IMR-90 (cell line): ENCODE data around the gene UST. TPM values are rescaled to one million over a fixed set of nuclear protein-coding genes. Genes with fewer than 3 reads are reported as not detected.

Experiments used
- ATAC-seq: fragments of 200-7000 bp; cut with Tn5 transposase; 2 replicates; pipeline ENCODE4 v1.9.1; 2020; ENCODE audit warnings: low read depth, mild to moderate bottlenecking, moderate library complexity
- BruUV-seq: library from RNA; stranded (reverse); fragments of 400-500 nt; replicated peaks from 2 replicates; lab custom pipeline; 2021; lab: Mats Ljungman, UMichigan
- CTCF ChIA-PET: fragments of 300-600 bp; formaldehyde crosslinking; extraction: SDS; loops from one replicate; lab custom pipeline; 2021; ENCODE audit warnings: antibody characterized with exemption; lab: Yijun Ruan, JAX
- POLR2A ChIA-PET: fragments of 300-600 bp; sonication (Branson Sonifier 250); formaldehyde crosslinking; loops from one replicate; lab custom pipeline; 2022; ENCODE audit warnings: antibody characterized with exemption; ENCODE audit not compliant: unreplicated experiment; lab: Charles Lee
- DNase-seq: peaks from one replicate; pipeline ENCODE4 v3.0.0; 2013
- H2AFZ ChIP-seq: replicated peaks from 2 replicates; pipeline ENCODE3; 2013; ENCODE audit warnings: low read length, mild to moderate bottlenecking; ENCODE audit not compliant: poor library complexity
- H2AK5ac ChIP-seq: 2 replicates; pipeline ENCODE4 v1.6.1; 2013; ENCODE audit warnings: low read depth, low read length, inconsistent platforms
- H2AK9ac ChIP-seq: replicated peaks from 2 replicates; pipeline ENCODE3; 2013; ENCODE audit warnings: mild to moderate bottlenecking, low read depth, low read length, moderate library complexity; ENCODE audit not compliant: poor library complexity
- H2BK120ac ChIP-seq: 2 replicates; pipeline ENCODE4 v1.6.1; 2013; ENCODE audit warnings: low read depth, low read length, inconsistent platforms
- H2BK15ac ChIP-seq: 3 replicates; pipeline ENCODE4 v1.6.1; 2013; ENCODE audit warnings: low read depth, low read length, inconsistent platforms
- H2BK20ac ChIP-seq: 2 replicates; pipeline ENCODE4 v1.6.1; 2013; ENCODE audit warnings: low read depth, mild to moderate bottlenecking, inconsistent platforms, low read length, moderate library complexity
- H2BK5ac ChIP-seq: 2 replicates; pipeline ENCODE4 v1.6.1; 2013; ENCODE audit warnings: mild to moderate bottlenecking, low read depth, low read length, inconsistent platforms; ENCODE audit not compliant: poor library complexity, severe bottlenecking
- H3K14ac ChIP-seq: replicated peaks from 2 replicates; pipeline ENCODE4 v1.6.1; 2013; ENCODE audit warnings: low read depth, low read length, inconsistent platforms
- H3K18ac ChIP-seq: 2 replicates; pipeline ENCODE4 v1.6.1; 2013; ENCODE audit warnings: low read depth, low read length, control low read depth
- H3K23ac ChIP-seq: 2 replicates; pipeline ENCODE4 v1.6.1; 2013; ENCODE audit warnings: low read depth, low read length, inconsistent platforms
- H3K27ac ChIP-seq: 2 replicates; pipeline ENCODE4 v1.5.1; 2013; ENCODE audit warnings: mild to moderate bottlenecking, control low read depth, low read length; ENCODE audit not compliant: insufficient read depth
- H3K27me3 ChIP-seq: 2 replicates; pipeline ENCODE4 v1.6.1; 2013; ENCODE audit warnings: low read length; ENCODE audit not compliant: control insufficient read depth, insufficient read depth
- H3K36me3 ChIP-seq: 2 replicates; pipeline ENCODE4 v1.6.1; 2013; ENCODE audit warnings: low read length, mixed read lengths; ENCODE audit not compliant: control insufficient read depth, insufficient read depth
- H3K4ac ChIP-seq: 2 replicates; pipeline ENCODE4 v1.6.1; 2013; ENCODE audit warnings: low read depth, low read length, inconsistent platforms
- H3K4me1 ChIP-seq: 2 replicates; pipeline ENCODE4 v1.6.1; 2013; ENCODE audit warnings: low read length, mixed read lengths; ENCODE audit not compliant: control insufficient read depth, insufficient read depth
- H3K4me2 ChIP-seq: 2 replicates; pipeline ENCODE4 v1.6.1; 2013; ENCODE audit warnings: low read depth, mild to moderate bottlenecking, control low read depth, low read length, moderate library complexity
- H3K4me3 ChIP-seq: 2 replicates; pipeline ENCODE4 v1.5.1; 2013; ENCODE audit warnings: low read depth, mild to moderate bottlenecking, control low read depth, low read length, moderate library complexity; ENCODE audit not compliant: insufficient read depth
- H3K56ac ChIP-seq: 2 replicates; pipeline ENCODE4 v1.6.1; 2013; ENCODE audit warnings: low read length, inconsistent platforms; ENCODE audit not compliant: insufficient read depth; ENCODE audit errors: extremely low read depth
- H3K79me1 ChIP-seq, 2 experiments: 2 replicates each; pipeline ENCODE4 v1.6.1; 2013; ENCODE audit warnings: low read length in 2 of 2, inconsistent platforms in 1 of 2, low read depth in 1 of 2
- H3K9ac ChIP-seq: 2 replicates; pipeline ENCODE4 v1.6.1; 2013; ENCODE audit warnings: low read depth, low read length, control low read depth
- H3K9me1 ChIP-seq: 2 replicates; pipeline ENCODE4 v1.6.1; 2013; ENCODE audit warnings: low read length, inconsistent platforms; ENCODE audit not compliant: insufficient read depth
- H3K9me3 ChIP-seq: 2 replicates; pipeline ENCODE4 v1.6.1; 2013; ENCODE audit warnings: low read length; ENCODE audit not compliant: control insufficient read depth, insufficient read depth
- H4K20me1 ChIP-seq: 2 replicates; pipeline ENCODE4 v1.6.1; 2013; ENCODE audit warnings: low read length, inconsistent platforms; ENCODE audit not compliant: insufficient read depth
- H4K5ac ChIP-seq: 2 replicates; pipeline ENCODE4 v1.6.1; 2013; ENCODE audit warnings: mild to moderate bottlenecking, low read depth, low read length, control low read depth
- H4K8ac ChIP-seq, 2 experiments: 2 replicates each; pipeline ENCODE4 v1.6.1; 2013; ENCODE audit warnings: low read depth in 2 of 2, low read length in 2 of 2, control low read depth in 1 of 2, inconsistent platforms in 1 of 2
- H4K91ac ChIP-seq: 2 replicates; pipeline ENCODE4 v1.6.1; 2013; ENCODE audit warnings: low read depth, low read length, inconsistent platforms; ENCODE audit not compliant: insufficient read depth
- CTCF ChIP-seq: conservative IDR thresholded peaks from 2 replicates; pipeline ENCODE4 v1.5.1; 2012; ENCODE audit warnings: mild to moderate bottlenecking, low read depth, low read length, improper control_type of control experiment
- MXI1 ChIP-seq: IDR thresholded peaks from 2 replicates; pipeline ENCODE4 v1.6.1; 2012; ENCODE audit warnings: low read depth, mild to moderate bottlenecking, low read length, moderate library complexity, borderline replicate concordance
- NFE2L2 ChIP-seq: fragments of 150-350 bp; IDR thresholded peaks from 2 replicates; pipeline ENCODE4 v1.6.1; 2016; ENCODE audit warnings: low read depth, mild to moderate bottlenecking, low read length
- POLR2A ChIP-seq: IDR thresholded peaks from 2 replicates; pipeline ENCODE4 v1.6.1; 2012; ENCODE audit warnings: mild to moderate bottlenecking, low read depth, low read length
- RAD21 ChIP-seq: IDR thresholded peaks from 2 replicates; pipeline ENCODE4 v1.6.1; 2012; ENCODE audit warnings: low read length, improper control_type of control experiment
- RCOR1 ChIP-seq: IDR thresholded peaks from 2 replicates; pipeline ENCODE4 v1.6.1; 2012; ENCODE audit warnings: mild to moderate bottlenecking, low read length, improper control_type of control experiment; ENCODE audit not compliant: insufficient replicate concordance
- WGBS, 2 experiments: methylation state at CpG; one replicate each; pipeline versions ENCODE4 v1.1.5 to v1.1.7; 2013; ENCODE audit warnings: missing lambda C conversion rate in 2 of 2; ENCODE audit not compliant: insufficient read length in 1 of 2; ENCODE audit errors: extremely low coverage in 2 of 2; 5-methylcytosine and 5-hydroxymethylcytosine counted together
- dilution Hi-C: fragments of 300-500 bp; cut with HindIII; formaldehyde crosslinking; loops from one replicate; pipeline ENCODE4 v1.14.3; 2018; ENCODE audit warnings: low sequenced_read_pairs; ENCODE audit not compliant: unreplicated experiment
- in situ Hi-C: fragments of 300-500 bp; cut with MboI; formaldehyde crosslinking; loops from 3 replicates; pipeline ENCODE4 v1.14.3; 2019; ENCODE audit warnings: low sequenced_read_pairs, inconsistent platforms, mixed read lengths
- intact Hi-C: fragments of 100-400 bp; cut with micrococcal nuclease; formaldehyde crosslinking; loops from 2 replicates; pipeline ENCODE4 v1.10.0; 2022
- polyA plus RNA-seq, 3 experiments: library from polyadenylated mRNA; depleted of rRNA; stranded (reverse); fragments of >200 nt; gene quantifications; 2 replicates each; pipeline ENCODE4 v1.2.3, GENCODE V29; 2012; ENCODE audit warnings: low replicate concordance in 1 of 3
- total RNA-seq: library from RNA; depleted of rRNA; stranded (reverse); fragments of >200 nt; gene quantifications from 2 replicates; pipeline ENCODE4 v1.2.3, GENCODE V29; 2012

Gene UST
- total and polyA plus RNA-seq, 2 of the 4 experiments (the other 2 are of a cell fraction): 7.7 to 13.8 TPM

GRCh38 chr6:149079456-149079855, 332.6 kb downstream of the UST start:
- H3K27ac ChIP-seq: peak overlapping the region; percentile 35; the same call in 1 of the 2 replicates
- no peak overlapping the region for H3K23ac ChIP-seq
- no peak overlapping the region; the same call in 1 of the 2 replicates for H3K9ac ChIP-seq
- H2BK20ac ChIP-seq: peak overlapping the region; percentile 29; the same call in 1 of the 2 replicates
- in situ Hi-C loops: no loop called here
- H3K56ac ChIP-seq: no peak overlapping the region
- H4K91ac ChIP-seq: no peak overlapping the region
- H3K18ac ChIP-seq: peak overlapping the region; percentile 69
- dilution Hi-C loops: no loop called here
- CTCF ChIA-PET: interaction anchor here (1.2 to 1.5 kb wide), 3 partner anchors 18 to 353 kb away, joined by 3 to 6 read pairs (median 6); no protein-coding TSS in a partner anchor
- DNase-seq (no peak), ATAC-seq (no peak)
- H4K20me1 ChIP-seq: no peaks in the 10 kb centered on the region
- no peak overlapping the region for H3K4me3 ChIP-seq
- peak overlapping the region; percentile 36; the same call in 1 of the 2 replicates for H3K4ac ChIP-seq
- no peak overlapping the region for H3K4me2 ChIP-seq
- H3K27me3 ChIP-seq: peaks cover 3% of the 10 kb centered on the region
- no peaks in the 10 kb centered on the region for H3K9me3 ChIP-seq
- TF ChIP-seq RCOR1: no peak
- no peak for TF ChIP-seq MXI1
- TF ChIP-seq POLR2A: no peak
- no peak for TF ChIP-seq CTCF
- TF ChIP-seq RAD21: no peak
- no peak for TF ChIP-seq NFE2L2
- POLR2A ChIA-PET: no interaction called here
- peaks cover 18% of the 10 kb centered on the region for H3K4me1 ChIP-seq
- peak overlapping the region; percentile 15 for H4K5ac ChIP-seq
- H3K36me3 ChIP-seq: 0 out of 2 replicates have a peak, but pooled peaks cover 1% of the 10 kb centered on the region
- H2BK120ac ChIP-seq: peak overlapping the region; percentile 56; the same call in 1 of the 2 replicates
- 0 out of 2 replicates have a peak overlapping the region, but pooled peaks have one; percentile 2 for H3K14ac ChIP-seq
- H2BK5ac ChIP-seq: peak overlapping the region; percentile 60
- H2AK5ac ChIP-seq: peak overlapping the region; percentile 38; the same call in 1 of the 2 replicates
- H2BK15ac ChIP-seq: no peak overlapping the region
- intact Hi-C loops: no loop called here
- peak overlapping the region in 1 of 2 experiments; percentile 48; a peak in 3 of 4 replicates for H4K8ac ChIP-seq
- H3K9me1 ChIP-seq: peaks cover 3% of the 10 kb centered on the region; the same call in 1 of the 2 replicates
- peak overlapping the region; percentile 86 for H2AK9ac ChIP-seq
- H2AFZ ChIP-seq: no peak overlapping the region
- H3K79me1 ChIP-seq: no peaks in the 10 kb centered on the region
- BruUV-seq: no TSS peak
- WGBS, 2 experiments: no CpG with 5 or more reads among the region's 2 CpGs
